Parathyroid adenoma (tissue), 2 donors: Measurements from ENCODE around the gene BLCAP.

Source experiments
- H2AFZ ChIP-seq: fragments of 300-600 bp; sonication (generic); one replicate; pipeline ENCODE4 v1.7.0; 2017; ENCODE audit warnings: antibody characterized with exemption, mild to moderate bottlenecking
- H3K27ac ChIP-seq: fragments of 300-600 bp; sonication (generic); one replicate; pipeline ENCODE4 v1.7.0; 2017
- H3K27me3 ChIP-seq: fragments of 300-600 bp; sonication (generic); one replicate; pipeline ENCODE4 v1.7.0; 2017; ENCODE audit warnings: low read length; ENCODE audit not compliant: control insufficient read depth, insufficient read depth
- H3K36me3 ChIP-seq: fragments of 300-600 bp; sonication (generic); one replicate; pipeline ENCODE4 v1.7.0; 2017; ENCODE audit warnings: low read length; ENCODE audit not compliant: control insufficient read depth, insufficient read depth
- H3K4me1 ChIP-seq: fragments of 300-600 bp; sonication (generic); one replicate; pipeline ENCODE4 v1.7.0; 2017; ENCODE audit warnings: control low read depth
- H3K4me2 ChIP-seq: fragments of 300-600 bp; sonication (generic); one replicate; pipeline ENCODE4 v1.7.0; 2017; ENCODE audit warnings: low read length
- H3K4me3 ChIP-seq: fragments of 300-600 bp; sonication (generic); one replicate; pipeline ENCODE4 v1.7.0; 2017; ENCODE audit warnings: low read depth, low read length
- H3K79me2 ChIP-seq: fragments of 300-600 bp; sonication (generic); one replicate; pipeline ENCODE4 v1.7.0; 2017; ENCODE audit warnings: control low read depth
- H3K9ac ChIP-seq: fragments of 300-600 bp; sonication (generic); one replicate; pipeline ENCODE4 v1.7.0; 2017; ENCODE audit warnings: mild to moderate bottlenecking
- H3K9me3 ChIP-seq: fragments of 300-600 bp; sonication (generic); one replicate; pipeline ENCODE4 v1.7.0; 2017; ENCODE audit warnings: low read length; ENCODE audit not compliant: control insufficient read depth
- TF ChIP-seq, protein P1 (sequence below): fragments of 300-600 bp; sonication (generic); IDR thresholded peaks from one replicate; pipeline ENCODE4 v1.7.0; 2017; ENCODE audit warnings: antibody characterized with exemption, mild to moderate bottlenecking
- donor health status: primary hyperparathyroidism.

Gene BLCAP

DNA sequence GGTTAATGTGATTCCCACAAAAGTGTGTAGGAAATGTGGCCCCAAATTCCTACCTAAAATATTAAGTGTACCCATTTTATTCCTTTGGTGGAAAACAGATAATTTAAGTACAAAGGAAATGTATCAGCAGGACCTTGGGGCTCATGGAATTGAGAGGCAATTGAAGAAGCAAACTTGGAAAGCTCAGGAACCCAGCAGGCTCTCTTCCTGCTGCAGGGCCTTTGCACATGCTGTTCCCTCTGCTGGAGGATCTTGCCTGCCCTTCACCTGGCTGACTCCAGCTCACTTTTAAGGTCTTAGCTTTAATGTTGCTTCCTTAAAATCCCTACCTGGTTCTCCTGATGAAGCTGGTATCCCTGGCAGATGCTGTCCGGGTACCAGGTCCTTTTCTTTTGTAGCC is 9.8 kb upstream of the BLCAP start:
- TF ChIP-seq, protein P1, sequence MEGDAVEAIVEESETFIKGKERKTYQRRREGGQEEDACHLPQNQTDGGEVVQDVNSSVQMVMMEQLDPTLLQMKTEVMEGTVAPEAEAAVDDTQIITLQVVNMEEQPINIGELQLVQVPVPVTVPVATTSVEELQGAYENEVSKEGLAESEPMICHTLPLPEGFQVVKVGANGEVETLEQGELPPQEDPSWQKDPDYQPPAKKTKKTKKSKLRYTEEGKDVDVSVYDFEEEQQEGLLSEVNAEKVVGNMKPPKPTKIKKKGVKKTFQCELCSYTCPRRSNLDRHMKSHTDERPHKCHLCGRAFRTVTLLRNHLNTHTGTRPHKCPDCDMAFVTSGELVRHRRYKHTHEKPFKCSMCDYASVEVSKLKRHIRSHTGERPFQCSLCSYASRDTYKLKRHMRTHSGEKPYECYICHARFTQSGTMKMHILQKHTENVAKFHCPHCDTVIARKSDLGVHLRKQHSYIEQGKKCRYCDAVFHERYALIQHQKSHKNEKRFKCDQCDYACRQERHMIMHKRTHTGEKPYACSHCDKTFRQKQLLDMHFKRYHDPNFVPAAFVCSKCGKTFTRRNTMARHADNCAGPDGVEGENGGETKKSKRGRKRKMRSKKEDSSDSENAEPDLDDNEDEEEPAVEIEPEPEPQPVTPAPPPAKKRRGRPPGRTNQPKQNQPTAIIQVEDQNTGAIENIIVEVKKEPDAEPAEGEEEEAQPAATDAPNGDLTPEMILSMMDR, result no peak
- no peak overlapping the region for H3K9ac ChIP-seq
- no peaks in the 10 kb centered on the region for H3K79me2 ChIP-seq
- H3K4me1 ChIP-seq, result no peaks in the 10 kb centered on the region
- no peaks in the 10 kb centered on the region for H3K36me3 ChIP-seq
- no peak overlapping the region for H3K4me3 ChIP-seq
- H3K4me2 ChIP-seq, result no peak overlapping the region
- no peaks in the 10 kb centered on the region for H3K9me3 ChIP-seq
- H3K27ac ChIP-seq, result no peak overlapping the region
- H3K27me3 ChIP-seq, result no peaks in the 10 kb centered on the region
- no peak overlapping the region for H2AFZ ChIP-seq

DNA sequence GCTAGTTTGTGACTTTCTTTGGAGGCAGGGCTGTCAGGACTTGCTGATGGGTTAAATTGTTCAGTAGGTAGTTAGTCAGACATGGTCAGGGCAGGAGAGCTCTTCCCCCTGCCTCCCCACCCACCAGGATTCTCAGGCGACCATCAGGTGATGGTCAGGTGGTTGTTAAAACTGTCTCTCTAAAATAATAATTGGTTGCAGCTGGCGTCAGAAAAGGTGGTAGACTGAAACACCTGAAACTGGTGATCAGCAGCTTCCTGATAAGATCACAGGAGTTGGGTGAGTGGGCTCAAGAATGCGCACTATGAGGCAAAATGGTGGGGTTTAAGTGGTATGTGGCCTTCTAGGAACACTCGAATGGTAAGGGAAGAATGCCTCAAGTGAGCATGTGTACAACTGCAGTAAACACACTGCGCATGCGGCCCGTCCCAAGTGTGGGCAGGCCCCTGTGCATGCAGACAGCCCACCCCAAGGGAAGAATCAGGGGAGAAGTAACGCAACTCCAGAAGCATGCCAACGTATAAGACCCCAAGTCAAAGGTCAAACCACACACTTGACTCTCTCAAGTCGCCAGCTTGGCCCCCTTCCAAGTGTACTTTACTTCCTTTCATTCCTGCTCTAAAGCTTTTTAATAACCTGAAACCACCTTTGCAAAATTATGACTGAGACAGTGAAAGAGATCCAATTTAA is 7.9 kb upstream of the BLCAP start:
- no peaks in the 10 kb centered on the region for H3K27me3 ChIP-seq
- H3K27ac ChIP-seq, result no peak overlapping the region
- H3K4me3 ChIP-seq, result no peak overlapping the region
- no peaks in the 10 kb centered on the region for H3K36me3 ChIP-seq
- no peaks in the 10 kb centered on the region for H3K79me2 ChIP-seq
- no peaks in the 10 kb centered on the region for H3K9me3 ChIP-seq
- H3K9ac ChIP-seq, result no peak overlapping the region
- no peaks in the 10 kb centered on the region for H3K4me1 ChIP-seq
- TF ChIP-seq, protein P1, result no peak
- H2AFZ ChIP-seq, result no peak overlapping the region
- H3K4me2 ChIP-seq, result no peak overlapping the region

DNA sequence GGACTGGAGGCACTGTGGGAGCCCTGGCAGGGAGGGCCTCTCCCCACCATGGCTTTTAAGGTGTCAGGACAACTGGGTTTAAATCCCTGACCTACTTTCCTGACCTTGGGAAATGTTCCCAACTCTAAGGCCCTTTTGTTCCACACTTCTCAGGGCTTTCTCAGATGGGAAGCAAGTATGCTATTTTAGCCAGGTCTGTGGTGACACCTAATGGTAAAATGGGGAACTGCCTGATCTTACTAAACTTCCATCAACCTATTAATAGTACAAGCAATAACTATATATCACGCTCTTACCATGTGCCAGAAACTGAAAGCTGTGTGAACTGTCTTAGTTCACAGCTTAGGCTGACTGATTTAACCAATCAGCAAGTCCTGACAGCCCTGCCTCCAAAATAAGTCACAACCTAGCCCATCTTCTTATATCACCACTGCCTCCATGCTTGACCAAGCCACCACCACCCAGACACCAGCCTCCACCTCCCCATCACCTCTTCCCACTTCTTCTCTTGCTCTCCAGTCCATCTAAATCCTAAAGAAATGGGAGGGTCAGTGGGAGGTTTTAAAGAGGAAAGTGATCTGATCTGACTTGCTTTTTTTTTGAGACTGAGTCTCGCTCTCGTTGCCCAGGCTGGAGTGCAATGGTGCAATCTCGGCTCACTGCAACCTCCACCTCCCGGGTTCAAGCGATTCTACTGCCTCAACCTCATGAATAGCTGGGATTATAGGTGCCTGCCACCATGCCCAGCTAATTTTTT is 6.9 kb upstream of the BLCAP start:
- H3K4me1 ChIP-seq, result no peaks in the 10 kb centered on the region
- no peak overlapping the region for H3K27ac ChIP-seq
- TF ChIP-seq, protein P1, result peak; percentile 91
- no peak overlapping the region for H3K9ac ChIP-seq
- no peaks in the 10 kb centered on the region for H3K9me3 ChIP-seq
- H3K36me3 ChIP-seq, result no peaks in the 10 kb centered on the region
- no peak overlapping the region for H2AFZ ChIP-seq
- H3K4me3 ChIP-seq, result no peak overlapping the region
- no peaks in the 10 kb centered on the region for H3K27me3 ChIP-seq
- H3K4me2 ChIP-seq, result no peak overlapping the region
- no peaks in the 10 kb centered on the region for H3K79me2 ChIP-seq

DNA sequence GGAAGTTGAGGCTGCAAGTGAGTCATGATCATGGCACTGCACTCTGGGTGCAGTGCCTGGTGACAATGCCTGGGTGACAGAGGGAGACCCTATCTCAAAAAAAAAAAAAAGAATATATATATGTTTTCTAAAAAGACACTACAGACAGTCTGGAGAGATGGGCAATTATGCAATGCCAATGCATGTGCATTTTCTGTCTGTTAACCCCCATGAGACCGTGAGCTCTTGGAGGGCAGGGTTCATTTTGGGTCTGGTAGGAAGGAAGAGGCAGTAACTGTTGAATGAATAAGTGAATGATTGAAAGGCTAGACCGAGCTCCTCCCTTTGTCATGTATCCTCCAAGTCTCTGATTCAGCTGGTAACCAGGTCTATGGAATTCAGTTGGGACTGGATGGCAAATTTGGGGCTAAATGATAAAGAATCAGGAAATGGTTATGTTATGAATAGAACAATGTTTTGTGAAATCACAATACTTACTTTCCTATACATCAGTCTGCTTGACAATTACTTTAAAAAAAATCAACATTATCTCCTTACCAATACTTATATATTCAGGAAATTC is 5.6 kb upstream of the BLCAP start:
- Histone ChIP-seq H3K4me3 (no peak overlapping the region), H3K36me3 (no peaks in the 10 kb centered on the region), H3K4me2 (no peak overlapping the region), H3K27me3 (no peaks in the 10 kb centered on the region), H3K27ac (no peak overlapping the region), H2AFZ (no peak overlapping the region), H3K9me3 (no peaks in the 10 kb centered on the region), H3K4me1 (no peaks in the 10 kb centered on the region), H3K79me2 (no peaks in the 10 kb centered on the region), H3K9ac (no peak overlapping the region)
- TF ChIP-seq, protein P1, result no peak
